Endometrial microvascular endothelial cells (primary cell): ENCODE results near the gene RPL3. TPM values are rescaled to one million over a fixed set of nuclear protein-coding genes. Genes with fewer than 3 reads are reported as not detected.
"Not testable (repeated sequence)": the region's sequence is repeated elsewhere in the genome, so short reads cannot be mapped to it uniquely, and the experiment has no call there.

Source experiments
- in situ Hi-C: cut with HindIII; loops from 2 replicates; pipeline ENCODE4 v1.10.0; 2017; ENCODE audit warnings: low sequenced_read_pairs, low pct_unique_long_range_greater_than_20kb; ENCODE audit errors: inconsistent ontology term
- total RNA-seq: library from RNA; depleted of rRNA; stranded (reverse); fragments of >200 nt; gene quantifications from one replicate; pipeline ENCODE4 v1.2.3, GENCODE V29; 2015; ENCODE audit errors: inconsistent ontology term

Gene RPL3
- total RNA-seq, 1 donor from 2014 or later, result 1,837 TPM

- in situ Hi-C loops, result no loop called here
Measured at GRCh38 chr22:39353346-39353745, 33.9 kb upstream of the RPL3 start.

- in situ Hi-C loops, result no loop called here
Measured at GRCh38 chr22:39352306-39352891, 33.0 kb upstream of the RPL3 start.

- in situ Hi-C loops, result no loop called here
Measured at GRCh38 chr22:39351689-39352214, 32.3 kb upstream of the RPL3 start.

DNA sequence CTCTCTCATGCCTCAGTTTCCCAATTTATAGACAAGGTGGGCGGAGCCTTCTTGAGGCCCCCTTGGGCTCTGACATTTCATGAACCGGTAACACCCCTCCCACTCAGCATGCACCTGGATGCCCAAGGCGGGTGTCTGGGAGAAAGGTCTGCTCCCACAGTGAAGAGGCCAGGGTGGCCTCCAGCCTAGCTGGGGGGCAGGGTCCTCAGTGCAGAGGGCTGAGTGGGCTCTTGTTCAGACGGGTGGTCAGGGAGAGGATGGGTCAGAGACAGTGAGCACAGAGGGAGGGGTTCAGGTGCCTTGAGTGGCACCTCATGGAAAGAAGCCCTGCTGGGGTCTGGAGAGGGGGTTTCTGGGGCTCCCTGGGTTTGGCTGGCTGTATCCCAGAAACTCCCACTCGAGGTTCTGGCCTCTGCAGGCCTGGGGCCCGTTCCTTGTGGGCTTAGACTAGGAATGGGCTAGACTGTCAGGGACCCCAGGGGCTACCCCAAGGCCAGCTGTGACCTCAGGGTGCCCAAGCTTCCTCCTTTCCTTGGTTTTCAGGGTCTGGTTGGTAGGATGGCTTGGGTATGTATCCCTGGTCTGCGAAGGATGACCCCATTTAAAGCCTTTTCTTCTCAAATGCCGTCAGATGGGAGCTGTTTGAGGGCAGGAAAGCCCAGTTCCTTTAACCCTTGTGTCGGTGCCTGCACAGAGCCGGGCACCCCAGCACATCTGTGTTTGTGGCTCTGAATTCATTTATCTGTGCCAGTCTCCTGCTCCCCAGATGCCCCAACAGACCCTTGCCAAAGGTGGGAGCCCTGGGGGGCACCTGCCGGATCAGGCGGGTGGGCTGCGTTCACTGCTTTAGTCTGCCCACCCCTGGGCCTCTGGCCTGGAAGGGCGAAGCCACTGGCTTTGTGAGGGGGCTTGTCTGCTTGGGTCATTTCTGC, 31.6 kb upstream of the RPL3 start:
- in situ Hi-C loops, result no loop called here

- in situ Hi-C loops, result no loop called here
Measured at GRCh38 chr22:39349967-39350726, 30.7 kb upstream of the RPL3 start, which contains the start of gene SYNGR1. SYNGR1 (plus strand) TSS chr22:39349991; CDS start chr22:39350011, 20 bp downstream.

DNA sequence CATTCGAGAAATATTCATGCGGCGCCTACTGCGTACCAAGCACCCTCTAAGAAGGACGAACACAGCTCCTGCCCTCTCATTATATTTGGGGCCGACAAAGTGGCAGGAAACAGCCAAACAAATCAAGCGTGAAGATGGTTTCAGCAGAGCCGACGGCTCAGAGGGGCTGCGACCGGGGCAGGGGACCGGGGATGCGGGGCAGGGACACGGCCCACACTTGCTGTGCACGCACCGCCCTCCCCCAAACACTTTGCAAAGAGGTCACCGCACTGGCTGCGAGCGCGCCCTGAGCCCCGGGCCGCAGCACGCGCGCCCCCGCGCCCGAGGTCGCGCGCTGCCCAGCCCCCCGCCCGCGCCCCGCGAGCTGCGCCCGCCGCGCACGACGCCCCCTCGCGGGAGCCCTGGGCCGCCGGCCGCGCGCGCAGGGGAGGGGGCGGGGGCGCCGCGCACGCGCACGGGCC, 30.1 kb upstream of the RPL3 start:
- in situ Hi-C loops, result no loop called here

- in situ Hi-C loops, result no loop called here
Measured at GRCh38 chr22:39348909-39349505, 29.6 kb upstream of the RPL3 start.

GRCh38 chr22:39345231-39345630, 25.8 kb upstream of the RPL3 start:
- in situ Hi-C loops, result no loop called here

DNA sequence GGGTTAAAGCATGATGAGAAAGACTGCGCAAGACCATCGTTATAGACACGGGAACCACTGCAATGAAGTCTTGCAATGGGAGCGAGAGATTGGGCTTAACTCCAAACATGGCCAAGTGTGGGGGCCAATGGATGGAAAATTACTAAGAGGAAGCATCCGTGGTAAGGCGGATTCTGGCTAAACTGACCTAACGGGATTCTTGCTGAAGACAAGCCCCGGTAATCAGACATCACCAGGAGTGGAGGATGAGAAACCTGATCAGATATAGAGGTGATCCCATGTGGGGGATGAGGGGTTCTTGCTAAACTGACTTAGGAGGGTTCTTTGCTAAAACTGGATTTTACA, 24.6 kb upstream of the RPL3 start:
- in situ Hi-C loops, result no loop called here

GRCh38 chr22:39343259-39344045, 24.0 kb upstream of the RPL3 start:
- in situ Hi-C loops, result no loop called here

DNA sequence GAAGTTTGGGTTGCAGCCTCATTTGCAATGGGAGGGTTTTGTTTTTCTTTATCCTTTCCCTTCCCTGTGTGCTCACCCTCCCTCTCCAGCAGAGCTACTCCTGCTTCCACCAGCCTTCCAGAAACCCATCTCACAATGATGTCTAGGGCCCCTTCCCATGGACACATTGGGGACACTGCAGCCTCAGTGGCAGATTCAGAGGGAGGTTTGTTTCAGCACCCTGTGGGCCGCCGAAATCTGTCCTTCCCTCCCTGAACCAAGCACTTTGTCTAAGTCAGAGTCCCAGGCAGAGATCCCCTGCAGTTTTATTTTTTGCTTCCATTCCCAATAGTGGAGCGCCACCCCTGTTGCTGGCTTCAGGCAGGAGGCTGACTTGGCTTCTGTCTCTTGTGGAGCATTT, 21.8 kb upstream of the RPL3 start:
- in situ Hi-C loops, result no loop called here

GRCh38 chr22:39339775-39340174, 20.4 kb upstream of the RPL3 start:
- in situ Hi-C loops, result not testable (repeated sequence)

DNA sequence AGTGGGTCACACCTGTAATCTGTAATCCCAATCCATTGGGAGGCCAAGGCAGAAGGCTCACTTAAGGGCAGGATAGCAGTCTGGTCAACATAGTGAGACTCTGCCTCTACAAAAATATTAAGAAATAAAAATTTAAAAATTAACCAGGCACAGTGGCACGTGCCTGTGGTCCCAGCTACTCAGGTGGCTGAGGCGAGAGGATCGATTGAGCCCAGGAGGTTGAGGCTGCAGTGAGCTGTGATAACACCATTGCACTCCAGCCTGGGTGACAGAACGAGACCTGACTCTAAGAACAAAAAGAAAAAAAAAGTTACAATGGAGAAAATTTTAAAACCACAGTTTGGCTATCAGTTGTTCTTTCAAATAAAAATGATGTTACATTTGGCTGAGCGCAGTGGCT, 17.0 kb upstream of the RPL3 start:
- in situ Hi-C loops, result no loop called here

GRCh38 chr22:39332441-39333064, 13.1 kb upstream of the RPL3 start:
- in situ Hi-C loops, result no loop called here

DNA sequence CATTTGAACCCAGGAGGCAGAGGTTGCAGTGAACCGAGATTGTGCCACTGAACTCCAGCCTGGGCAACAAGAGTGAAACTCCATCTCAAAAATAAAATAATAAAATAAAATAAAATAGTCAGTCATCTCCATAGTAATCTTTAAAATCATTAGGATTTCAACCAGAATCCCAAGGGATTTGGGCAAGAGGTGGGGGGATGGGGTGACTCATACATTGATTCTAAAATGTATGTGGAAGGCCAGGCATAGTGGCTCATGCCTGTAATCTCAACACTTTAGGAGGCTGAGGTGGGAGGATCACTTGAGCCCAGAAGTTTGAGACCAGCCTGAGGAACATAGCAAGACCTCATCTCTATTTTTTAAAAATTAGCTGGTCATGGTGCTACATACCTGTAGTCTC, 11.1 kb upstream of the RPL3 start:
- in situ Hi-C loops, result not testable (repeated sequence)

GRCh38 chr22:39327995-39328754, 8.8 kb upstream of the RPL3 start:
- in situ Hi-C loops, result no loop called here

DNA sequence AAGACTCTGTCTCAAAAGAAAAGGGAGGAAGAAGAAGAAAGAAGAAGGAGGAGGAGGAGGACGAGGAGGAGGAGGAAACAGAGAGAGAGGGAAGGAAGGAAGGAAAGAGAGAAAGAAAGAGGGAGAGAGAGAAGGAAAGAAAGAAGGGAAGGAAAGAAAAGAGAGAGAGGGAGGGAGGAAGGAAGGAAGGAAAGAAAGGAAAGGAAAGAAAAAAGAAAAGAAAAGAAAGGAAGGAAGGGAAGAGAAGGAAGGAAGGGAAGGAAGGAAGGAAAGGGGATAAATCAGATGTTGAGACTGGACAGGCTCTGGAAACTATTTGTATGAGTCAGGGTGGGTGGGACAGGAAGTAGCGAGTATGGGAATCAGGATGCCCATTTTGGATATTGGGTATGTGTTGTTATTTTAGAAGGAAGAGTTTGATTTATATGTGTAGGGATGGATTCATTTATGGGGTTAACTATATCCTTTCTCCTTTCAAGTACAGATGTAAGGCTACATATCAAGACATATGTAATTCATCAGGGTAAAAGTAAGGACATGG, 6.0 kb upstream of the RPL3 start:
- in situ Hi-C loops, result no loop called here
